T-helper 1 cell treated with Interleukin-12 subunit alpha and Interleukin-12 subunit beta and Interleukin-4 antibody, amounts not matched to agents 30 ng/mL and 1 ng/mL, for 36 hours (primary cell): Measurements from ENCODE around the gene KAT6B. TPM values are rescaled to one million over a fixed set of nuclear protein-coding genes. Genes with fewer than 3 reads are reported as not detected.
"Not testable (repeated sequence)": the region's sequence is repeated elsewhere in the genome, so short reads cannot be mapped to it uniquely, and the experiment has no call there.

ENCODE experiments used
- intact Hi-C: fragments of 100-400 bp; cut with micrococcal nuclease; formaldehyde crosslinking; loops from one replicate; pipeline ENCODE4 v1.15.1; 2024
- total RNA-seq: library from RNA; stranded (reverse); gene quantifications from 2 replicates; pipeline ENCODE4 v1.2.3, GENCODE V29; 2022

KAT6B gene
- total RNA-seq, 1 donor from 2014 or later: 29.5 TPM

DNA sequence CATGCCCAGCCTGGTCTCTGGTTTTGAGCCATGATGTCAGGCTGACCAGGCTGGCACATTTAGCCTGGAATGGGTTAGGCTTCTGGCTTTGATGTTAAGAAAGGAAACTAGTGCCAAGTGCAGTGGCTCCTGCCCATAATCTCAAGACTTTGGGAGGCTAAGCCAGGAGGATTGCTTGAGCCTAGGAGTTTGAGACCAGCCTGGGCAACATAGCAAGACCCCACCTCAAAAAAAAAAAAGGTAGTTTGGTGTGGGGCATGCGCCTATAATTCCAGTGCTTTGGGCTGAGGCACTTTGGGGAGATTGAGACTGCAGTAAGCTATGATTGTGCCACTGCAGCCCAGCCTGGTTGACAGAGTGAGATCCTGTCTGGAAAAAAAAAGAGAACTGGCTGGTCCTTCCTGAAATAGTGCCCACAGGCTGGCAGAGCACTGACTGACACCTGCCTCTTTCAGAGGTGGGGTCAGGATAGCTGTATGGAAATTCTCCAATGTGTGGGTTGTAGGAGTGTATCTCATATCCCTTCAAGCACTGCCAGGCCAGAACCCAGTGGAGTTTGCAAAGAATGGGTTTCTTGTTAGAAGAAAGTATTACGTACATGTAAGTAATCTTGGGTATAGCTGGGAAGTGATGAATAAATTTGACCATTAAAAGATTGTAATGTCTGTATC is 61.3 kb downstream of the KAT6B start:
- intact Hi-C loops: no loop called here

DNA sequence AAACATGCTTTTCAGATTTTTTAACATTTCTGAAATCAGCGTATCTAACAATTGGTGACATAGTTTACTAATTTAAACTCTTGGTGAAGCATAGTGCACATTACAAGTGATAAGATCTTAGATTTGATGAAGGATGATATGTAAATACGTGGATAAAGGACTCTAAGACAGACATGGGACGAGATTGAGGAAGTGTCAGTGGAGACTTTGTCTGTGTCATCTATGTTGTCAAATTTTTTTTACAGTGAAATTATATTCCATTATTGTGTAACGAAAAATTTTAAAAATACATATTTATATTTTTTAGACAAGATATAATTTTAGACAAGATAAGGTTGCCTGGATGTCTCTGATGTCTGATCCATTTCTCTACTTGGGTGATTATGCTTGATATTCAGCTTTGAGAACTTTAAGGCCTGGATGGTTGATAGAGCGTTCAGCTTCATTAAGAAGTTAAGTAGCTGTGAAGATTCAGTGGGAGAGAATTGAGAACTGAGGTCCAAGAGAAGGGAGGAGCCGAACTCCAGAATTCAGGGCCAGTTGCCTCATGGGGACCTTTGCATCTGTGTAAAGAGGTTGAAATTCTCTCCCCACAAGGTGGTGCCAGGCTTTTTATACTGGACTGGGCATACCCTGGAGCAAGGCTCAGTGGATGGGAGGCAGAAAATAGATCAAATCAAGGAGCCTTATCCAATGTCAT is 62.7 kb downstream of the KAT6B start:
- intact Hi-C loops: no loop called here

DNA sequence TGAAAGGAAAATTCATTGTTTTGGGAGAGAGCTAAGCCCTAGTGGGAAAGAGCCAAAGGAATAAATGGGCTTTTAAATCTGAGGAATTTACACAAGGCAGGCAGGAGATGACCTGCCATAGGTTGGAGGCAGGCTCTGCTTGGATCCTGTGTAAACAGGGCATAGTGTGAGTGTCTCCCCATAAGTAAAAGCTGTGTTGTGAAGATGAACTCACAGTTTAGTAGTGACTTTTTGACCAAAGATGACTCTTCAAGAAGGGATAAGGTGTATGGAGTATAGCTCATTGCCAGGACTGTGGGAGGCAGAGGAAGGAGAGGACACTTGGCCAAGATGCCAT is 63.2 kb downstream of the KAT6B start:
- intact Hi-C loops: no loop called here

DNA sequence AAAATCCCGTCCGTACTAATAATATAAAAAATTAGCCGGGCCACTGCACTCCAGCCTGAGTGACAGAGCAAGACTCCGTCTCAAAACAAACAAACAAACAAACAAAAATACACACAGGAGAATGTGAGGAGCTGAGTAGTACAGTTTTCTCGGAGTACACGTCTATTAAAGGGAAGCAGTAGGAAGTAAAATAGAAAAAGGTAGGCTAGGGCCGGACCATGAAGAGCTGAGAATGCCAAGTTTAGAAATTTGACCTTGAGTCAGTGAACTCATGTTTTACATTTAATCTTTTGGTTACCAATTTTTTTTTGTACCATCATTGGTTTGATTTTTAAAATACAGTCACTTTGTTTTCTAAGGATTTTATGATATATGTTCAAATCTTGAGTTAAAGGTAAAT is 64.1 kb downstream of the KAT6B start:
- intact Hi-C loops: no loop called here

DNA sequence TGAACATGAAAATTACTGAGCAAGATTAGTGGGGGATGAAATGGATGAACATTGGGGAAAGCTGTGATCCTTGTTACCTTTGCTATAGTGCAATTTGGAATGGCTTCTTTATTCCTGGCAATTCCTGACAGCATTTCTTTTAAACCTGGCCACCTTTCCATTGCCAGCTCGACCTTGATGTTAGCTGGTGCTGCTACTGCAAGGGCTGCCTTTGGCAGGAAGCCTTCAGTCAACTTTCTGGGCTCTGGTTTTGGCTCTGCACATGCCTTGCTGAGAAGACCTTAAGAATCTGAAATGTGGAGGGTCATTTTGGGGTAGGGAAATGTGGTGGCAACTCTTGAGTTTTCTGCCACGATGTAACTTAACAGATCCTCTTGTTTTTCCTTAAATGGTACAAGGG is 64.7 kb downstream of the KAT6B start:
- intact Hi-C loops: no loop called here

DNA sequence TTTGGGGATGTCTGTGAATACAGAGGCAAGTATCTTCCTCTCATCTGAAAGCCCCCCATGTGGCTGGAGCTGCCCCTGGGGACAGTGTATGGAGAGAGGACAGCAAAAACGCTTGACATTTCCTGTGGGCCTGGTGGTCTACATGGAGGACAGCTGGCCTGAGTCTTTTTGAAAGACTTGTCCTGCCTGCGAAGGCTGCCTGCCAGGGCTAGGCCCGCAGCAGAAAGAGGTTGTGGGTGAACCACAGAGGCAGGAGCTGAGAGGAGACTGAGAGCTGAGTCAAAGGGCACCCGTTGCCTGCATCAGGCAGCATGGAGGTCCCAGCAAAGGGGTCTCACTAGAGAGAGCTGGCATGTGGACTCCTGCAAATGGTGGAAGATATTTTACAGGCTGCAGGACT is 66.4 kb downstream of the KAT6B start:
- intact Hi-C loops: no loop called here

DNA sequence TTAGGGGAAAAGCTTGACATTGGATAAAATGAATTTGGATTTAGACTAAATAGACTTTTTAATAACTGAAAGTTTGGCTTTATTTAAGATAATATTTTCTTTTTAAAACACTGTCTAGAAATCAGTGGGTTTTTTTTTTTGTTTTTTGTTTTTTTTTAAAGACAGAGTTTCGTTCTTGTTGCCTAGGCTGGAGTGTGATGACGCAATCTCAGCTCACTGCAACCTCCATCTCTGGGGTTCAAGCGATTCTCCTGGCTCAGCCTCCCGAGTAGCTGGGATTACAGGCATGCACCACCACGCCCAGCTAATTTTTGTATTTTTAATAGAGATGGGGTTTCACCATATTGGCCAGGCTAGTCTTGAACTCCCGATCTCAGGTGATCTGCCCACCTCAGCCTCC is 66.9 kb downstream of the KAT6B start:
- intact Hi-C loops: not testable (repeated sequence)

DNA sequence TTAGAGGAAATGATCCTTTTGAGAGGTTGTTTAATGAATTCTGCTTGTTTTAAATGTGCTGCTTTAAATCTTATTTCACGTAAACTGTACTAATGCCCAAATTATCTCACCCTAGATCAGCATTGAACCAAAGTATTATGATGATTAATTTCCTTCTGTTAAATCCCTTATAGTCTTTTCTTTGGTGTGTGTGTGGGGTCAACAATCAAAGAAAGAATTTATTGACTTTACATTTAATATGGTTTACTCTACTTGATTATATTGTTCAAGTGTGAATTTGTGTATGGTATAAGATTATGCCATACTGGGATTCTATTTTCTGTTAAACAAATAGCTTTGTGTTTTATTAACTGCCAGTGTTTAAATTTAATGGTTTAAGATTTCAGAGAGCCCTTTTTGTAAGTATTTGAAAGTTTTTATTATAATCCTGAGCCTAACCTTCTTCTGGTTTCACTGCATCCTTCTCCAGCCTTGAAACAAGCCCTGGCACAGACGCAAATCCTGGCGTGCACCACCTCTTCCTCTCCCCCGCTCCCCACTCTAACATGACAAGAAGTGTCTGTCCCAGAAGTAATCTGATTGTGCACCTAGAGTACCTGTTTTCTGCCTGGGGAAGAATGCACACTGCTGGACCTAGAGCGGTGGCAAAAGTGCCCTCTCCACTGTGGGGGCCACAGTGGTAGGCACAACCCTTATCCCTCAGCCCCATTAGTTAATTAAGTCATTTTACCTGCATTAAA is 70.6 kb downstream of the KAT6B start:
- intact Hi-C loops: no loop called here

DNA sequence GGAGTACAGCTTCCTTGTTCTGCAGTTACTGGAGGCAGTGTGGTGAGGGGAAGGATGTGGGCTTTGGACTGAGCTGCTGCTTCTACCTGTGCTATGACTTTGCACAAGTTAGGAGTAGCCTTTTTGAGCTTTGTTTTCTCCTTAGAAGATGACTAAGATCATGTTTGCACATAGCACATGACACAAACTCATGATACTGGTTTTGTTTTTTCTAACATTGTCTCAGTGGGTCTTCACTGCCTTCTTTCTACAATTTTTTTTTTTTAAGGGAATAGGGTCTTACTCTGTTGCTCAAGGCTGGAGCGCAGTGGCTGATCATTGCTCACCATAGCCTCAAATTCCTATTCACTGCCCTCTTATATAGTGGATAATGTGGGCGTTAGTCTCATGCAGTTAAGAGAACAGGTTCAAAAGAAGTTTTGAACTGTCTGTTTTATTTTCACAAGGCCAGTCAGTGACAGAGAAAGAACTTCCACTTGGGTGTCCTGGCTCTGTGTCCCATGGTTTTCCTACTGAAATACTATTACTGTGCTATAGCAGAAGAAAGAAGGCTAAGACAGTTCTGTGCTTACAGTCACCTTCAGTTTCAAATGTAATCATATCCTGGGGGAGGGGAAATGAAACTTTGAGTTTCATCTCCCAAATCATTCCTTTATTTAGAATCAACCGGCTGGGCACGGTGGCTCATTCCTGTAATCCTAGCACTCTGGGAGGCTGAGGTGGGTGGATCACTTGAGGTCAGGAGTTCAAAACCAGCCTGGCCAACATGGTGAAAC is 72.0 kb downstream of the KAT6B start:
- intact Hi-C loops: loop anchor here (1.0 to 2.0 kb wide), 4 partner anchors 27 to 312 kb away; partner anchors contain the start of gene KAT6B

DNA sequence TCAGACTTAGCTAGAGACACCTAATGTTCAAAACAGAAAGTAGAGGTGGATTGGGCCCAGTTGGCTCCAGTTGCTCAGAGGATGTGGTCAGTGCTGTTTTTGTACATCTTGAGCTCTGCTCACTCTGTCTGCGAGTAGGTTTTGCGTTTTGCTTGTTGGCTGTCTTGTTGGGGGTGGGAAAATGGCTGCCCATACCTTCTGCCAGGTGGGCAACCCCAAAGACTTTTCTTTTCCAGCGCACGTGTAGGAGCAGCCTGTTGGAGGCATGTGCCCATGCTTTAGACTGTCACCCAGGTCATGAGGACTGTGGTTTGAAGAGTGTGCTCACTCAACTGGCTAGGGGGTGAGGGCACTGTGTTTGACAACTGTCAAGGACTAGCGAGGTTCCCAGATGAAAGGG is 73.9 kb downstream of the KAT6B start:
- intact Hi-C loops: loop anchor here (5.0 kb wide), 1 partner anchor 117 kb away; no protein-coding TSS in a partner anchor

DNA sequence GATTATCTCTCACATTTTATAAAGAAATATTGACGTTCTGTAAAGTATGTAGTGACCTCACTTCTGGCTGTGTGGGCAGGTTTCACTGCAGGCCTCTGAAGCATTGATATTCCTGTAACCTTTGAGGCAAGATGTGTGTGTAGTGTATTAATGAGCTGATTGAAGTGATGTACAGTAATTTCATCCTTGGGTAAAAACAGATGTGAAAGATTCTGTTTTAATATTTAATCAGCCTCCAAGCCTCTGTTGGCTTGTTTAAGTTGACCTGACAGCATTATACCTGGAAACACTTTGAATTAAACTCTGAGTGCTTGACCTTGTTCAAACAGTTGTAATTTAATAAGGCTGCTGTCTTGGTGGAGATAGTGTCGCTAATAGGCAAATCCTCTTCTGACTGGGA is 74.9 kb downstream of the KAT6B start:
- intact Hi-C loops: loop anchor here (5.0 kb wide), 1 partner anchor 116 kb away; no protein-coding TSS in a partner anchor

DNA sequence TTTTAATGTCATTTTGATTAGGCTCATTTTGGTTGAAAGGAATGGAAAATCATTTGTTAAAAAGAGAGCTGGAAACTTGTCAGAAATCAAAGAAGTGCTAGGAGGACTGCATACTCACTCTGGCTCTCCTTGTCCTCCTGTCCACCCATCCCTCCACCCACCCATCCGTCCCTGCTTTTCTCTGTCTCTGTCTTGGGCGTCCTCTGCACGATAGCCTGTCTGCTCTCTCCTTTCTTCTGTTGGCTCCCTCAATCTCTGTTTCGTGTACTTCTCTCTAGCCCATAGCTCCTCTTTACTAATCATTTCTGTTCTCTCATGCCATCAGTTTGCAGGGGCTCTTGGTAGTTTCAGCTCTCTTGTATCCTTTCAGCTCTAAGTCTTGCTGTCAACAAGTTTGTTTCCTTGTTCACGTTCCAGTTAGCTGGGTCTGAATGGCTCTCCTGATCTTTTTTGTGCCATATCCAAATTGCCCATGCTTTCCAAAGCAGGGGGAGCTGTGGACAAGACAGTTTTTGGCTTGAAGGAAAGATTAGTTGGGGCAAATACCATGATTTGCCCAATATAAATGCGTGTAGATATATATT is 75.6 kb downstream of the KAT6B start:
- intact Hi-C loops: loop anchor here (5.0 kb wide), 1 partner anchor 115 kb away; no protein-coding TSS in a partner anchor

DNA sequence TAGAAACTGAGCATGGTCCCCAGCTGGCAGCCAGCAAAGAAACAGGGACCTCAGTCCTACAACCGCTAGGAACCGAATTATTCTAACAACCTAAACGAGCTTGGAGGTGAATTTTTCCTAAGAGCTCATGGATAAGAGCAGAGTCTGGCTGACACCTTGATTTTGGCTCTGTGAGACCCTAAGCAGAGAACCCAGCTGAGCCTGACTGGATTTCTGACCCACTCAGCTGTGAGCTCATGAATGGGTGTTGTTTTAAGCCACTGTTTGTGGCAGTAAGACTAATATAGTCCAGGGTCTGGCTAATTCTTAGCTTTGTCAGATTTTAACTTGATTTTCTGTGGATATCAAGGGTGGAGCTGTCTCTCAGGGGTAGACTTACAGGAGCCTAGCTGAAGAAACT is 77.1 kb downstream of the KAT6B start:
- intact Hi-C loops: loop anchor here (5.0 kb wide), 1 partner anchor 114 kb away; no protein-coding TSS in a partner anchor

DNA sequence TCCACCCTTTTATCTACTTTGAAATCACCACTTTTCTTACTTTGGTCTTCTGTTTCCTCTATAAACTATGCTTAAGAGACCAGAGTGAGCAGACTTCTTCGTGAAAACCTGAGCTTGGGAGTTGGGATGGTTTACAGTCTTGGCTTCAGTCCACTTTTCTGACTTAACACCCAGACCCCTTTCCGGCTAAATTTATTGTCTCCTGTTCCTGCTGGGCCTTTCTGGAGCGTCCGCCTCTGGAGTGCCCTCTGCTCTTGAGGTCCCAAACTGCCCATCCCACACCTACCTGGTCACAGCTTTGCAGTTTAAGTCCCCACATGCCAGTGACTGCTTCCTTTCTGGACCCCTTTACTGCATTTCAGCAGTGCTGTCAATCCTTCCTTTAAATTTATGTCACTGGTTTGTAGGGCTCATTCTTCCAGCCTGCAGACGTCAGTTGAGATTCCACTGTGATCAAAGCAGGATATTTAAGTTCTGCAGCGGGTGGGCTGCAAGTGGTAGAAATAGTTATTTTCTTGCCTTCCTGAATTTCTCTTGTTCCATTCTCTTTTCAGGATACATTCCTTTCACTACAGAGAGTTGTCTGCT is 80.3 kb downstream of the KAT6B start:
- intact Hi-C loops: no loop called here

DNA sequence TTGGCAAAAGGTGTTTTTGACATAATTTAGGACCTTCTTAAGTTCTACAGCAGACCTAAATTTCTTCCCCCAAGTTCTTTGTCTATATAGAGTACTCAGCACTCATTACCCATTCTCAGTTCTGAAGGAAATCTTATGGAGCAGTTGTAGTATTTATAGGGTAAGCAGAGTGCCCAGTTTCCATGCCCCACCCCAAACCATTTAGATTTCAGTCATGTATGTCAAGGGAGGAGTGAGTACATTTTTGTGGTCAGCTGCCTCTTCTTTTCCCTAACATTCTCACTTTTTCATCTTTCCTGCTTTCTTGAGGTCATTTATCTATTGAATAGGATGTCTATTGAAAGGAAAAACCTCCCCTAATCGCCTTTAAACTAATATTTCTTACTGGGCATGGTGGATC is 83.3 kb downstream of the KAT6B start:
- intact Hi-C loops: no loop called here

DNA sequence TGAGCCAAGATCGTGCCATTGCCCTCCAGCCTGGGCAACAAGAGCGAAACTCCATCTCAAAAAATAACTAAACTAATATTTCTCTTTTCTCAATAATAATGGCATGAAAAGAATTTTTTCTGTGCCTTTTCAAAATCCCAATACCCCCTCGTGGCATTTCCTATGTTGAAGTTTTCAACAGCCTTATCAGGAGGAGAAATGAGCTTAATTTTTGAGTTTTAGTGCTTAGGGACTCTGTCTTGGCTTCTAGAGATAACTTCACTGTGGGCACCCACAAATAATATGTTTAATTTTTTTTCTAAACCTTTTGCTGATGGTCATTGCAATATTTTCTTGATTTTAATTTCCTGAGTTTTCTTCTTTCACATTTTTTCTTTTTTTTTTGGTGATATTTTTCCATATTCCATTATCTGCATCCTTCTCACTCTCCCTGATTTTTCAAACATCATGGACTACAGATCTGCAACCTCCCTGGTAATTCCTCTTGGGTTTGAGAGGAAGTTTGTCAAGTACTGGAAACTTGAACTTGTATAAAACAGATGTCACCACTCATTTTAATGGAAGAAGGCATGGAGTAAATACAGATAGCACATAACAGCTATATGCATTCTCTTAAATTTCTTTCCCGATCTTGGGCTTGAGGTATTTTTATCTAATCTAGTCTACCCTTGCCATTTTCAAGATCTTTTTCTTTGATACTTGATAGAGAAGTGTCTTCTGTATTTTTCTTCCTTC is 84.0 kb downstream of the KAT6B start:
- intact Hi-C loops: no loop called here

DNA sequence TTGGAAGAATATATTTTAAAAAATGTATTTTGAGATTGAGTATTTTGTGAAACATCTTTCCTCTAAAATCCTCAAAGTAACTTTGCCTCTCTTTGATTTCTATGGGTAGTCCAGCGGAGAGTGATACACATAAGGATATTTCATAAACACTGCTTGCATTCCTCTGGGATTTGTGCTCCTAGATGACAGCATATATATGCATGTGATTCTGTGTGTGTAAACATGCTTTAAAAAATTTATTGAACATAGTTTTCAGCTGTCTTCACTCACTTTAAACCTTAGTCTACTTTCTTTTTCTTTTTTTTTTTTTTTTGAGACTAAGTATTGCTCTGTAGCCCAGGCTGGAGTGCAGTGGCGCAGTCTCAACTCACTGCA is 84.6 kb downstream of the KAT6B start:
- intact Hi-C loops: no loop called here

DNA sequence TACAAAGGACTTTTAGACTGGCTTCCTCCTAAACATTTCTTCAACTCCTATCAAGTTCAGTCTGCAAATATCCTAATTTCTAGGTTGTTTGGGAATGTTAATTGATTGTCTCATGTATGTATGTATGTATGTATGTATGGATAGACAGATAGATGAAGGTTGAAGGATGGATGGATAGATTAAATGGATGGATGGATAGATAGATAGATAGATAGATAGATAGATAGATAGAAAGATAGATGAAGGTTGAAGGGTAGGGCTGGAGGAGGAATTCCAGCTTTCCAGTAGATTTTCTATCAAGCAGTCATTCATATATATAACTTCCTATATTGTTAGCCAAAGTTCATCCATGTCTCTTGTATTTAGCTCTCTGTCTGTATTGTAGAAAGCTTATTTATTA is 85.8 kb downstream of the KAT6B start:
- intact Hi-C loops: no loop called here

DNA sequence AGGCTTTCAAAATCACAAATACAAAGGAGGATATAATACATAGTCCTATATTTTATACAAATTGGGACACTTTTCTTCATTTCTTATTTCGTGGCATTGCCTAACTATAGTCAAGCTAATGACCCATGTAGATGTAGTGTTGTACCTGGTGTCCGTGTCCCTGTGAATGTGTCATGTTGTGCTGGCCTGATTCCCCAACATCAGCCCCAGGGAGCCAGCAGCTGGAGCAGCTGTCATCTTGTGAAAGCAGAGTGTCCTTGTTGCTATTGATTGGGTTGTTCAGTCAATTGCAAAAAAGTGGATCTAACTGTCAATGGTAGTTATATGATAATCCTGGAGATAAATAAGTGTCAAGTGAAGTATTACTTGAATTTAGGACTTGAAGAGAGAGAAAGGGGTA is 86.3 kb downstream of the KAT6B start:
- intact Hi-C loops: loop anchor here (1.0 kb wide), 1 partner anchor 41 kb away; no protein-coding TSS in a partner anchor

DNA sequence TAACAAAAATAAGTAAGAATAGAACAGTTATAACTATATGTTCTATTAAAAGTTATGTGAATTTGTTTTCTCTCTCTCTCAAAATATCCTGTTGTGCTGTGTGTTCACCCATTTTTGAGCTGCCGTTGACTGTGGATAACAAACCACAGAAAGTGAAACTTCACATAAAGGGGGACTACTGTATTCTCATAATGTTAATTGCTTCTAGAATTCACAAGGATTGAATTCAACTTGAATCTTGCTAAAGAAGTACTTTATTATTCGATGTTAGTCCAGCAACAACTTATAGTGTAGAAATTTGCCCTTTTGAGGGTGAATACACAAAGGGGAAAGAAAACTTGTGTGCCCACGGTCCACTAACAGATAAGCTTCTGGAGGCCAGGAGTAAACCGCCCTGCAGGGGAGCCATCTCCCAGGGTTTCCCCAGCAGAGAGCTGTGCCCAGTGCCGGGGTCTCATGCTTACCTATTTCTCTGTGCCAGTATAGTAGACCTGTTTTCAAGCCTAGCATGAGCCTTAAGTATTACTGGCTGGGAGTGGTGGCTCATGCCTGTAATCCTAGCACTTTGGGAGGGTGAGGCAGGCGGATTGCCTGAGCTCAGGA is 87.1 kb downstream of the KAT6B start:
- intact Hi-C loops: loop anchor here (1.0 kb wide), 1 partner anchor 42 kb away; no protein-coding TSS in a partner anchor
